K562 (cell line): ENCODE measurements around the gene DUSP9.
"Not testable (repeated sequence)": the region's sequence is repeated elsewhere in the genome, so short reads cannot be mapped to it uniquely, and the experiment has no call there.

Experiments used
- CREB1 ChIP-seq, 2 experiments: sonication (generic) in 1 of 2; formaldehyde crosslinking in 1 of 2; IDR thresholded peaks; 2 replicates each; pipeline versions ENCODE4 v1.6.1 to v1.8.0; 2012 to 2022; ENCODE audit warnings: inconsistent platforms in 1 of 2, mild to moderate bottlenecking in 1 of 2, missing genetic modification reagents in 1 of 2, moderate library complexity in 1 of 2
- CTCF ChIP-seq, 3 experiments: IDR thresholded peaks in 2 of 3; conservative IDR thresholded peaks in 1 of 3; 2 replicates each; pipeline ENCODE4 v1.5.1; 2011 to 2012; ENCODE audit warnings: low read length in 3 of 3, mild to moderate bottlenecking in 3 of 3, control low read depth in 2 of 3, improper control_type of control experiment in 1 of 3, inconsistent platforms in 1 of 3, low read depth in 1 of 3, mixed read lengths in 1 of 3, moderate library complexity in 1 of 3; ENCODE audit not compliant: insufficient read depth in 2 of 3
- EP300 ChIP-seq: IDR thresholded peaks from 2 replicates; pipeline ENCODE4 v1.6.1; 2012; ENCODE audit warnings: low read length, improper control_type of control experiment
- RAD21 ChIP-seq, 2 experiments: fragments of 250-450 bp in 1 of 2; fragments of 450-650 bp in 1 of 2; sonication (Bioruptor Pico) in 1 of 2; formaldehyde crosslinking in 1 of 2; IDR thresholded peaks in 1 of 2; conservative IDR thresholded peaks in 1 of 2; 2 replicates each; pipeline versions ENCODE4 v1.4.0 to v1.8.0; 2020 to 2022; ENCODE audit warnings: mild to moderate bottlenecking in 2 of 2, moderate library complexity in 1 of 2
- TOE1 ChIP-seq, 2 experiments: fragments of 450-650 bp in 1 of 2; sonication (generic) in 1 of 2; formaldehyde crosslinking in 1 of 2; IDR thresholded peaks; 2 replicates each; pipeline versions ENCODE4 v1.7.1 to v1.8.0; 2016 to 2022; ENCODE audit warnings: borderline replicate concordance in 2 of 2, mild to moderate bottlenecking in 2 of 2, antibody characterized with exemption in 1 of 2, inconsistent platforms in 1 of 2, low read depth in 1 of 2, missing genetic modification reagents in 1 of 2, moderate library complexity in 1 of 2
- UBTF ChIP-seq, 2 experiments: IDR thresholded peaks; 2 replicates each; pipeline ENCODE4 v1.6.1; 2012; ENCODE audit warnings: improper control_type of control experiment in 2 of 2, low read depth in 2 of 2, low read length in 2 of 2, borderline replicate concordance in 1 of 2
- ZNF717 ChIP-seq: fragments of 250-450 bp; sonication (Bioruptor Pico); IDR thresholded peaks from 2 replicates; pipeline ENCODE4 v1.5.0; 2021
- TF ChIP-seq, protein P1 (sequence below), 2 experiments: fragments of 450-650 bp; formaldehyde crosslinking in 1 of 2; IDR thresholded peaks; 2 replicates each; pipeline versions ENCODE4 v1.4.0 to v1.6.1; 2014 to 2020; ENCODE audit warnings: mild to moderate bottlenecking in 2 of 2, borderline replicate concordance in 1 of 2, low read depth in 1 of 2

- not testable (repeated sequence) for TF ChIP-seq UBTF (IDR thresholded peaks at IDR 0.05; ENCODE audit: borderline replicate concordance in 1 of 2, low read depth in 2 of 2, low read length in 2 of 2); CTCF (IDR thresholded peaks at IDR 0.05 in 2 of 3, conservative IDR thresholded peaks at IDR 0.05 in 1 of 3; ENCODE audit: insufficient read depth in 2 of 3, low read depth in 1 of 3, low read length in 3 of 3); CREB1 (IDR thresholded peaks at IDR 0.05); CREB1 (CRISPR knock-in tag; IDR thresholded peaks at IDR 0.05); EP300; ZNF717 (CRISPR knock-in tag); RAD21 (CRISPR knock-in tag; conservative IDR thresholded peaks at IDR 0.05 in 1 of 2, IDR thresholded peaks at IDR 0.05 in 1 of 2); TOE1 (IDR thresholded peaks at IDR 0.05; ENCODE audit: borderline replicate concordance); TOE1 (CRISPR knock-in tag; IDR thresholded peaks at IDR 0.05; ENCODE audit: borderline replicate concordance, low read depth)
- TF ChIP-seq, protein P1, sequence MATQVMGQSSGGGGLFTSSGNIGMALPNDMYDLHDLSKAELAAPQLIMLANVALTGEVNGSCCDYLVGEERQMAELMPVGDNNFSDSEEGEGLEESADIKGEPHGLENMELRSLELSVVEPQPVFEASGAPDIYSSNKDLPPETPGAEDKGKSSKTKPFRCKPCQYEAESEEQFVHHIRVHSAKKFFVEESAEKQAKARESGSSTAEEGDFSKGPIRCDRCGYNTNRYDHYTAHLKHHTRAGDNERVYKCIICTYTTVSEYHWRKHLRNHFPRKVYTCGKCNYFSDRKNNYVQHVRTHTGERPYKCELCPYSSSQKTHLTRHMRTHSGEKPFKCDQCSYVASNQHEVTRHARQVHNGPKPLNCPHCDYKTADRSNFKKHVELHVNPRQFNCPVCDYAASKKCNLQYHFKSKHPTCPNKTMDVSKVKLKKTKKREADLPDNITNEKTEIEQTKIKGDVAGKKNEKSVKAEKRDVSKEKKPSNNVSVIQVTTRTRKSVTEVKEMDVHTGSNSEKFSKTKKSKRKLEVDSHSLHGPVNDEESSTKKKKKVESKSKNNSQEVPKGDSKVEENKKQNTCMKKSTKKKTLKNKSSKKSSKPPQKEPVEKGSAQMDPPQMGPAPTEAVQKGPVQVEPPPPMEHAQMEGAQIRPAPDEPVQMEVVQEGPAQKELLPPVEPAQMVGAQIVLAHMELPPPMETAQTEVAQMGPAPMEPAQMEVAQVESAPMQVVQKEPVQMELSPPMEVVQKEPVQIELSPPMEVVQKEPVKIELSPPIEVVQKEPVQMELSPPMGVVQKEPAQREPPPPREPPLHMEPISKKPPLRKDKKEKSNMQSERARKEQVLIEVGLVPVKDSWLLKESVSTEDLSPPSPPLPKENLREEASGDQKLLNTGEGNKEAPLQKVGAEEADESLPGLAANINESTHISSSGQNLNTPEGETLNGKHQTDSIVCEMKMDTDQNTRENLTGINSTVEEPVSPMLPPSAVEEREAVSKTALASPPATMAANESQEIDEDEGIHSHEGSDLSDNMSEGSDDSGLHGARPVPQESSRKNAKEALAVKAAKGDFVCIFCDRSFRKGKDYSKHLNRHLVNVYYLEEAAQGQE (IDR thresholded peaks at IDR 0.05; ENCODE audit: borderline replicate concordance): not testable (repeated sequence)
- TF ChIP-seq, protein P1 (CRISPR knock-in tag; IDR thresholded peaks at IDR 0.05; ENCODE audit: low read depth): not testable (repeated sequence)
Observed at GRCh38 chrX:153694256-153694655, 47.3 kb downstream of the DUSP9 start.
